HepG2 (cell line): ENCODE results near the gene TMEM130.

Experiments used
- CENPBD1 ChIP-seq: sonication (generic); formaldehyde crosslinking; IDR thresholded peaks from 2 replicates; pipeline ENCODE4 v1.8.0; 2022; ENCODE audit warnings: missing genetic modification reagents, low read depth, mild to moderate bottlenecking, borderline replicate concordance
- CTCF ChIP-seq: sonication (generic); formaldehyde crosslinking; IDR thresholded peaks from 2 replicates; pipeline ENCODE4 v1.5.0; 2020; ENCODE audit warnings: mild to moderate bottlenecking, missing genetic modification reagents, moderate library complexity
- ETS1 ChIP-seq: sonication (generic); formaldehyde crosslinking; IDR thresholded peaks from 2 replicates; pipeline ENCODE4 v1.4.0; 2020; ENCODE audit warnings: missing genetic modification reagents
- RAD21 ChIP-seq: fragments of 450-650 bp; formaldehyde crosslinking; IDR thresholded peaks from 2 replicates; pipeline ENCODE4 v1.5.0; 2020; ENCODE audit warnings: mild to moderate bottlenecking
- RARG ChIP-seq: sonication (generic); formaldehyde crosslinking; IDR thresholded peaks from 2 replicates; pipeline ENCODE4 v1.4.0; 2020; ENCODE audit warnings: low read depth, mild to moderate bottlenecking, missing genetic modification reagents
- SNAI1 ChIP-seq: sonication (generic); formaldehyde crosslinking; IDR thresholded peaks from 2 replicates; pipeline ENCODE4 v1.5.0; 2020; ENCODE audit warnings: mild to moderate bottlenecking, missing genetic modification reagents, borderline replicate concordance
- SOX5 ChIP-seq: IDR thresholded peaks from 2 replicates; pipeline ENCODE4 v1.6.1; 2016; ENCODE audit warnings: borderline replicate concordance
- ZNF367 ChIP-seq: sonication (generic); formaldehyde crosslinking; IDR thresholded peaks from 2 replicates; pipeline ENCODE4 v1.4.0; 2020; ENCODE audit warnings: missing genetic modification reagents, borderline replicate concordance
- ZNF431 ChIP-seq: sonication (generic); formaldehyde crosslinking; IDR thresholded peaks from 2 replicates; pipeline ENCODE4 v1.9.0; 2022; ENCODE audit warnings: missing genetic modification reagents, low read depth, mild to moderate bottlenecking, borderline replicate concordance

- TF ChIP-seq ZNF367 (CRISPR knock-in tag) (no peak), ETS1 (CRISPR knock-in tag) (no peak), CENPBD1 (CRISPR knock-in tag) (no peak), CTCF (CRISPR knock-in tag) (no peak), ZNF431 (no peak), SOX5 (CRISPR knock-in tag) (no peak), RARG (CRISPR knock-in tag) (no peak), SNAI1 (CRISPR knock-in tag) (no peak), RAD21 (CRISPR knock-in tag) (no peak)
Observed at GRCh38 chr7:98821348-98821747, 48.5 kb downstream of the TMEM130 start.
